22Rv1 (cell line): ENCODE data around the gene OSBPL7.

Experiments
- H3K27ac ChIP-seq: fragments of 450-650 bp; 2 replicates; pipeline ENCODE4 v1.5.1; 2017
- ZFX ChIP-seq: fragments of 450-650 bp; IDR thresholded peaks from 2 replicates; pipeline ENCODE4 v1.6.1; 2017; ENCODE audit warnings: antibody characterized with exemption, borderline replicate concordance
- TF ChIP-seq, protein P1 (sequence below): fragments of 450-650 bp; IDR thresholded peaks from 2 replicates; pipeline ENCODE4 v1.5.1; 2017; ENCODE audit warnings: mild to moderate bottlenecking

Gene OSBPL7

DNA sequence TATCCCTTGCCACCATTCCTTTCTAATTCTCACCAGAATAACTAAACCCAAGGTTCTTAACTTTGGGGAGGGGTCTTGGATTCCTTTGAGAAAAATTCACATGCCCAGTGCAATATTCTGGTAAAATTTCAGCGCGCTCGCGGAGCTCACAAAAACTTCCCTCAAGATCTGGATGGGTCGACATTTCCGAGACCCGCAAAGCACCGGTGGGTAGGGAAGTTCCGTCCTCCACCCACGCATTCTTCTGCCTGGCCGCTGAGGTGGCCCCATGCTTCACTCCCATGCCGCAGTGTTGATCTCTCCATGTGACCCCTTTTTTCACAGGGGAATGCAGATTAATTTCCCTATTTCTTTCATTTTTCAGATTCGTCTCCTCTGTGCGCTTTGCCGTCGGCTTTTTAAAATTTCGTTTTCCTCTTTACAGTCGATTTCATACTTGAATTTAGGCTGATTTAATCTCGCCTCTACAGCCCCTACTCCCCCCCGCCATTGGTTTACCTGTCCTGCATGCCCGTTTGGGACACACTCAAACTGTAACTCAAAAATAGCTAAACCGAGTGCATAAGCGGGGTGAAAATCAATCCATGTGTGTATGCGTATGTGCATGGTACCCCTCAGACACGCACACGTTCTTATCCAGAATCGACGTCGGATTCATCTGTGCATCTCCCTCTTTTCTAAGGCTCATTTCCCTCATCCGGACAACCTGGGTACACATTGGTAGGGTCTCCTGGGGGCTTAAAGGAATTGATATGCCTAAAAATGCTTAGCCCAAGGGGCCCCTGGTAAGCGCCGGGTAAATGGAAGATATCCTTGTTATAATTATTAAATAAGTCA, 30.7 kb upstream of the OSBPL7 start:
- TF ChIP-seq, protein P1, sequence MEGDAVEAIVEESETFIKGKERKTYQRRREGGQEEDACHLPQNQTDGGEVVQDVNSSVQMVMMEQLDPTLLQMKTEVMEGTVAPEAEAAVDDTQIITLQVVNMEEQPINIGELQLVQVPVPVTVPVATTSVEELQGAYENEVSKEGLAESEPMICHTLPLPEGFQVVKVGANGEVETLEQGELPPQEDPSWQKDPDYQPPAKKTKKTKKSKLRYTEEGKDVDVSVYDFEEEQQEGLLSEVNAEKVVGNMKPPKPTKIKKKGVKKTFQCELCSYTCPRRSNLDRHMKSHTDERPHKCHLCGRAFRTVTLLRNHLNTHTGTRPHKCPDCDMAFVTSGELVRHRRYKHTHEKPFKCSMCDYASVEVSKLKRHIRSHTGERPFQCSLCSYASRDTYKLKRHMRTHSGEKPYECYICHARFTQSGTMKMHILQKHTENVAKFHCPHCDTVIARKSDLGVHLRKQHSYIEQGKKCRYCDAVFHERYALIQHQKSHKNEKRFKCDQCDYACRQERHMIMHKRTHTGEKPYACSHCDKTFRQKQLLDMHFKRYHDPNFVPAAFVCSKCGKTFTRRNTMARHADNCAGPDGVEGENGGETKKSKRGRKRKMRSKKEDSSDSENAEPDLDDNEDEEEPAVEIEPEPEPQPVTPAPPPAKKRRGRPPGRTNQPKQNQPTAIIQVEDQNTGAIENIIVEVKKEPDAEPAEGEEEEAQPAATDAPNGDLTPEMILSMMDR: no peak
- no peak for TF ChIP-seq ZFX
- H3K27ac ChIP-seq: no peak overlapping the region

DNA sequence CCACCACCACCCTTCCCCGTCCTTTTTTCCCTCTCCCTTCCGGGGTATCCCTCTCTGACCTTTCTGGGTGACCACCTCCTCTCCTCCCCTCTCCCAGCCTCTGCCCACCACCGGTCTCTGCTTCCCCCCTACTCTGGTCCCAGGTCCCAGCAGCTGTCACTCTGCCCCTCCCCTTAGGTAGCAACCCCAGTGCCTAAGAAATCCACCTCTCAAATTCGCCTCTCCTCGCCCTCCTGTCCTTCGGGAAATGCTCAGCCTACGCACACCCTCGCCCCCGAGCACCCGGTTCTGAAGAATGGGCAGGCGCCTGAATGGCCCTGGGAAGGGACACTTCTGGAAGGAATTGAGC, 30.1 kb upstream of the OSBPL7 start:
- H3K27ac ChIP-seq: no peak overlapping the region
- TF ChIP-seq, protein P1: no peak
- no peak for TF ChIP-seq ZFX

DNA sequence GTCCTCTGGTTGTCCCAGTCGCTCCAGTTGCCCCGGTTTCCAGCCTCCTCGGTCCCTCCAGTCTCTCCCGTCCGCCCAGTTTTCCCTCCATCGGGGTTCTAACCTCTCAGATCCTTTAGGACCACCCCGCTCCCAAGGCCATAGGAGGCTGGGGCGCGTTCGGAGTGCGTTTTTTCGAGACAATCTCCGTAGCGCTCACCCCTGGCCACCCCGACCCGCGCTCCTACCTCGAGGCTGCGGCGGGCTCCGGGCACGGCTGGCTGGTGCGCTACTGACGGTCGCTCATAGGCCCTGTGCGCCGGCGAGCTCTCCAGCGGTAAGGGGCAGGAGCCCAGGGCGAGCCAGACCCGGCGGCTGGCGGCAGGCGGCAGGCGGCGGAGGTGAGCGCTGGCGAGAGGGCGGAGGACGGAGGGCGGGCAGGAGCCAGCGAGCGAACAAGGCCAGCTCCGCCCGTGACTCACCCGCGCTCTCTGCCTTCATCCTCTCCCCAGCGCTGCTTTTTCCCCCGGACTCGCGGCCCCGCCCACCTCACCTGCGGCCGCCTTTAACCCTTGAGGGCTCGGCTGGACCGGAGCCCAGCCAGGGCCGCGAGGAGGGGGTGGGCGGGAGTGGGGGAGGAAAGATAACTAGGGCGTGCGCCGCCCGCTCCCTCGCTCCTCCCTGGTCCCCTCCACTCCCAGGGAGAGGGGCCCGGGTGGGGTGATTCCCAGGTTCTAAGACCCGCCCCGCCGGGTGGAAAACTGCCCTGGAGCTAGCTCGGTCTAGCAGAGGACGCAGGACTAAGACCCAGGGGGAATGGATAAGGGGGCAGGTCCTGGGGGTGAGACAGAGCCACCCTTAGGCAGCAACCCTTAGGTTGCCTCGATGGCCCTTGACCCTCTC, 29.3 kb upstream of the OSBPL7 start, which contains the start of gene SP6:
Gene SP6, minus strand, starts transcription at position 472 of the 882 bp plus-strand sequence. CDS start 2,734 bp downstream, outside the sequence.
- TF ChIP-seq, protein P1: peak; percentile 53
- no peak for TF ChIP-seq ZFX
- peak within 1 kb of the TSS; percentile 39; the same call in 1 of the 2 replicates for H3K27ac ChIP-seq

DNA sequence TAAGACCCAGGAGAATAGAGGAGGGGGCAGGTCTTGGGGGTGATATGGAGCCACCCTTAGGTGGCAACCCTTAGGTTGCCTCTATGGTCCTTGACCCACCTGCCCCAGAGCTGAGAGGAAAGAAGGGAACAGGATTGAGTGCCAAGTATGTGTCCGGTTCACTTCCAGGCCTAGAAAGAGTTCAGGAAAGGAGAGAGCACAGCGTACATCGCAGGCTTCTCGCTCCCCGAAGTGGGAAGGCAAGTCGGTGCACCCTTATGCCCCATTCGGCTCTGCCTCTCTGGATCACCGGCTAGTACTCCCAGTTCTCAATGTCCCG, 28.7 kb upstream of the OSBPL7 start:
- TF ChIP-seq, protein P1: no peak
- no peak for TF ChIP-seq ZFX
- no peak overlapping the region for H3K27ac ChIP-seq

DNA sequence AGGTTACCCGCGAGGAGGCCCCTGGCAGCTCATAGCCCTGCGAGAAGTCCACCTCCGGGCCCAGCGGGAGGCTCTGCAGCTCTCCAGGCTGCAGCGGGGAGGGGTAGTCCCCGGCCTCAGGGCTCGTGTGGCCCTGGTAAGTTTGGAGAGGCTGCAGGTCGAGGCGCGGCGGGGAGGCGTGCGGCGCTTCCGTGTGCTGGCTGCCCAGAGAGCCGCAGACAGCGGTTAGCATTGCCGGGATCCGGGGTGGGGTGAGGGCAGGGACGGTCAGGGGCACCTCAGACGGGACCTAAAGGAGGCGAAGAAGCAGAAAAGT, 26.6 kb upstream of the OSBPL7 start:
- H3K27ac ChIP-seq: no peak overlapping the region
- TF ChIP-seq ZFX: no peak
- TF ChIP-seq, protein P1: no peak

DNA sequence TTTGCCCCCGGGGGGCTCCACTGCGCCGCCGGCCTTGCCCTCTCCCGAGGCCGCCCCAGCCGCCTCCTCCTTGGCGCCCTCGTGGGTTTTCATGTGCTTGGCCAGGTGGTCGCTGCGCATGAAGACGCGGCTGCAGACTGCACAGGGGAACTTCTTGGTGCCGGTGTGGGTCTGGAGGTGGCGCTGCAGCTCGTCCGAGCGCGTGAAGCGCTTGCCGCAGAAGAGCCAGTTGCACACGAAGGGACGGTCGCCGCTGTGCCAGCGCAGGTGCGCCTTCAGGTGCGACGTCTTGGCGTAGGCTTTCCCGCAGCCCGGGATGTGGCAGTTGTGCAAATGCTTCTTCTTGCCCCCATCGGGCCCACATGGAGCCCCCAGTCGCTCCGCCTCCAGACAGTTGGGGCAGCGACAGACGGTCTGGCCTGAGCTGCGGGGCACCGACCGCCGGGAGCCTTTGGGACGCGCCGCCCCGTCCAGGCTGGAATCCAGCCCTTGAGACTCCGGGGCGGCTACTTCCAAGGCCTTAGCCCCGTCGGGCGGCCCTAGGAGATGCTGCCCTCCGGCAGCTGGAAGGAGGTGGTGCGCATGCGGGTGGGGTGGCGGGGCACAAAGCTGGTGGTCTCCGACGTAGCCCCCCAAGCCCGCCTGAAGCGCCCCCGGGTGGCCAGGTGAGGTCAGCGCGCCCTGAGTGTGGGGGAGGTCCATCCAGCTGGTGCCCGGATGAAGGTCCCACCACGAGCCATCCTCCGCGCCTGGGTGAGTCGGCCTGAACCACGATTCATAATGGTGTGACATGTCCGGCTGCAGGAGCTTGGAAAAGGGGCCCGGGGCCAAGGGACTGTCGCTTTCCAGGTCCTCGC, 26.0 kb upstream of the OSBPL7 start:
- H3K27ac ChIP-seq: no peak overlapping the region
- TF ChIP-seq, protein P1: peak; percentile 80
- no peak for TF ChIP-seq ZFX
